Mesendoderm (in vitro differentiated cells): Measurements from ENCODE around the gene RAB17.

Experiments used
- DNase-seq: peaks from one replicate; pipeline ENCODE4 v3.0.0; 2013
- H2AK5ac ChIP-seq: 2 replicates; pipeline ENCODE4 v1.6.1; 2013; ENCODE audit warnings: low read length, inconsistent platforms
- H2BK120ac ChIP-seq: 2 replicates; pipeline ENCODE4 v1.6.1; 2013; ENCODE audit warnings: low read depth, mild to moderate bottlenecking, low read length, moderate library complexity, mixed read lengths
- H2BK15ac ChIP-seq: replicated peaks from 2 replicates; pipeline ENCODE4 v1.6.1; 2013; ENCODE audit warnings: low read depth, mild to moderate bottlenecking, moderate library complexity
- H2BK5ac ChIP-seq: 2 replicates; pipeline ENCODE4 v1.6.1; 2013; ENCODE audit warnings: low read length, inconsistent platforms
- H3K18ac ChIP-seq: 2 replicates; pipeline ENCODE4 v1.6.1; 2013; ENCODE audit warnings: mild to moderate bottlenecking, low read length, mixed read lengths
- H3K23ac ChIP-seq: one replicate; pipeline ENCODE4 v1.6.1; 2013; ENCODE audit warnings: low read length
- H3K27ac ChIP-seq: 2 replicates; pipeline ENCODE4 v1.5.1; 2013; ENCODE audit warnings: low read depth, mild to moderate bottlenecking, inconsistent platforms, low read length, moderate library complexity
- H3K27me3 ChIP-seq: 2 replicates; pipeline ENCODE4 v1.6.1; 2013; ENCODE audit warnings: low read length, control low read depth, mild to moderate bottlenecking, inconsistent platforms; ENCODE audit not compliant: insufficient read depth, poor library complexity
- H3K36me3 ChIP-seq: 2 replicates; pipeline ENCODE4 v1.6.1; 2013; ENCODE audit warnings: low read length, inconsistent platforms; ENCODE audit not compliant: control insufficient read depth, insufficient read depth
- H3K4ac ChIP-seq: one replicate; pipeline ENCODE4 v1.6.1; 2013; ENCODE audit warnings: low read depth, mild to moderate bottlenecking, low read length, moderate library complexity
- H3K4me1 ChIP-seq: 2 replicates; pipeline ENCODE4 v1.6.1; 2013; ENCODE audit warnings: low read depth, low read length, inconsistent platforms; ENCODE audit not compliant: control insufficient read depth
- H3K4me2 ChIP-seq: 2 replicates; pipeline ENCODE4 v1.6.1; 2013; ENCODE audit warnings: low read length
- H3K4me3 ChIP-seq: 2 replicates; pipeline ENCODE4 v1.5.1; 2013; ENCODE audit warnings: mild to moderate bottlenecking, low read length
- H3K56ac ChIP-seq: one replicate; pipeline ENCODE4 v1.6.1; 2013; ENCODE audit warnings: low read length
- H3K79me1 ChIP-seq: 2 replicates; pipeline ENCODE4 v1.6.1; 2013; ENCODE audit warnings: low read length, inconsistent platforms
- H3K79me2 ChIP-seq: 2 replicates; pipeline ENCODE4 v1.6.1; 2013; ENCODE audit warnings: mild to moderate bottlenecking, low read length; ENCODE audit not compliant: control insufficient read depth, insufficient read depth
- H3K9ac ChIP-seq: 2 replicates; pipeline ENCODE4 v1.6.1; 2013; ENCODE audit warnings: low read length, inconsistent platforms
- H4K5ac ChIP-seq: one replicate; pipeline ENCODE4 v1.6.1; 2013; ENCODE audit warnings: low read length
- H4K8ac ChIP-seq: one replicate; pipeline ENCODE4 v1.6.1; 2013; ENCODE audit warnings: low read depth, mild to moderate bottlenecking, control low read depth, low read length, moderate library complexity
- WGBS: extraction: QIAGEN DNeasy Blood & Tissue Kit; methylation state at CpG from one replicate; pipeline ENCODE4 v1.1.7; 2013; ENCODE audit warnings: low lambda C conversion rate, missing lambda C conversion rate; ENCODE audit not compliant: insufficient coverage; ENCODE audit errors: extremely low coverage; 5-methylcytosine and 5-hydroxymethylcytosine counted together

Gene RAB17

DNA sequence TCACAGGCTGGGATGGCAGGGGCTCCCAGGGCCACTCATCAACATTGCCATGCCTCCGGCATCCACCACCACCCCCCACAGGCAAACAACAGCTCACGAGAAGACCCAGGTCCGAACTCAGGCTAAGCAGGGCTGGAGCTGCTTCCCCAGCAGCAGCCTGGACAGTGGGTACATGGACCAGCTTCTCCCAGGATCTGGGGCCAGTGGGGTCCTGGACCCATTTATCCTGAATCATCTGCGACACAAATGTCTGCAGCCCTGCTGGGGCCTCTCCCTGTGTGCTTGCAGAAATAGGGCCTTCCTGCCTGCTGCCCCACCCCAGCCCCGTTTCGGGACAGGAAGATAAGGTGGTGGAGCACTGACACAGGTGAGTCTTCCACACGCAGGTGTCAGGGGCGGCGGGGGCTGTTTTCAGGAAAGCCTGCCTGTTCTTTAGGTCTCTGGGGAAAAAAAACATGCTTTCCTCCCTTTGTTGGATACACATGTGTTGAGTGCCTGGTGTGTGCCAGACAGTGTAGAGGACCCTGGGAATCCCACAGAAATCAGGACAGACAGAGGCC is 19.7 kb downstream of the RAB17 start:
- no peaks in the 10 kb centered on the region for H3K27me3 ChIP-seq
- DNase-seq: no peak
- H3K23ac ChIP-seq: no peak overlapping the region
- H3K4ac ChIP-seq: no peak overlapping the region
- H2AK5ac ChIP-seq: no peak overlapping the region
- H3K4me1 ChIP-seq: no peaks in the 10 kb centered on the region
- no peak overlapping the region for H2BK15ac ChIP-seq
- no peaks in the 10 kb centered on the region for H3K79me1 ChIP-seq
- H3K56ac ChIP-seq: no peak overlapping the region
- H3K36me3 ChIP-seq: no peaks in the 10 kb centered on the region
- no peak overlapping the region for H3K18ac ChIP-seq
- H4K5ac ChIP-seq: no peak overlapping the region
- no peak overlapping the region for H3K4me3 ChIP-seq
- no peak overlapping the region for H3K4me2 ChIP-seq
- no CpG with 5 or more reads among the region's 9 CpGs for WGBS
- H4K8ac ChIP-seq: no peak overlapping the region
- H3K79me2 ChIP-seq: no peaks in the 10 kb centered on the region
- no peak overlapping the region for H2BK120ac ChIP-seq
- no peak overlapping the region for H3K27ac ChIP-seq
- no peak overlapping the region for H2BK5ac ChIP-seq
- H3K9ac ChIP-seq: no peak overlapping the region

DNA sequence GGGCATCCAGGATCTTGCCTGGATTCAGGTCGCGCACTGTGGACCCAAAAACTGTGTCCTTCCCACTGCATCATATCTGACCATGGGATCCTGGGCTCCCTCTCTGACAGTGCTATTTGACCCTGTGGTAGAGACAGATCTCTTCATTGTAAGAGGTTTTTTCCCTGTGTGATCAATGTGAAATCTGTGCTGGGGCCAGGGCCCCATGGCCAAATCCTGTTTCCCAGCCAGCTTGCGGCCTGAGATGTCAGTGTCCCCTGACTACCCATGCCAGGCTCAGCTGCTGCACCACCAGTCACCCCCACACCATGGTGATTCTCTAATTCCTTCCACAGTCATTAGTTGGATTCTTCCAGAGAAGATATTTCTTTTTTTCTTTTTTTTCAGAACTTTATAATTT is 20.6 kb downstream of the RAB17 start:
- WGBS: no CpG with 5 or more reads among the region's 3 CpGs
- Histone ChIP-seq H3K18ac (no peak overlapping the region), H4K8ac (no peak overlapping the region), H4K5ac (no peak overlapping the region), H2BK5ac (no peak overlapping the region), H3K9ac (no peak overlapping the region), H3K79me2 (no peaks in the 10 kb centered on the region), H3K79me1 (no peaks in the 10 kb centered on the region), H3K56ac (no peak overlapping the region), H3K4ac (no peak overlapping the region), H3K27ac (no peak overlapping the region), H3K4me3 (no peak overlapping the region), H2BK120ac (no peak overlapping the region), H3K23ac (no peak overlapping the region), H3K27me3 (no peaks in the 10 kb centered on the region), H3K4me2 (no peak overlapping the region), H2BK15ac (no peak overlapping the region), H2AK5ac (no peak overlapping the region), H3K36me3 (no peaks in the 10 kb centered on the region), H3K4me1 (no peaks in the 10 kb centered on the region)
- DNase-seq: no peak

DNA sequence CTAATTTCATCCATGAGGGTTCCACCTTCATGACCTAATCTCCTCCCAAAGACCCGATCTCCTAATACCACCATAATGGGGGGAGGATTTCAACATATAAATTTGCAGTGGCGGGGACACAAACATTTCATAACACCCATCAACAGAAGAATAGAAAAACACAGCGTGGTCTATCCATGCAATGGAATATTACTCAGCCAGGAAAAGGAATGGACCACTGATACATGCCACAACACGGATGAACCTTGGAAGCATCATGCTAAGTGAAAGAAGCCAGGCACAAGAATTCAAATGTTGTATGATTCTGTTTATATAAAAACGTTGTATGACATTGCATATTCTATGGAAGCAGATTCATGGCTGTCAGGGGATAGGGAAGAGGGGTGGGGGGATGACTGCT is 21.5 kb downstream of the RAB17 start:
- Histone ChIP-seq H3K79me2 (no peaks in the 10 kb centered on the region), H3K36me3 (no peaks in the 10 kb centered on the region), H3K4me1 (no peaks in the 10 kb centered on the region), H3K79me1 (no peaks in the 10 kb centered on the region), H3K27me3 (no peaks in the 10 kb centered on the region), H3K27ac (no peak overlapping the region), H3K23ac (no peak overlapping the region), H2BK120ac (no peak overlapping the region), H2BK15ac (no peak overlapping the region), H4K8ac (no peak overlapping the region), H3K4me3 (no peak overlapping the region), H3K9ac (no peak overlapping the region), H3K18ac (no peak overlapping the region), H3K56ac (no peak overlapping the region), H3K4ac (no peak overlapping the region), H3K4me2 (no peak overlapping the region), H2BK5ac (no peak overlapping the region), H4K5ac (no peak overlapping the region), H2AK5ac (no peak overlapping the region)
- no peak for DNase-seq
- no CpG with 5 or more reads among the region's 5 CpGs for WGBS

DNA sequence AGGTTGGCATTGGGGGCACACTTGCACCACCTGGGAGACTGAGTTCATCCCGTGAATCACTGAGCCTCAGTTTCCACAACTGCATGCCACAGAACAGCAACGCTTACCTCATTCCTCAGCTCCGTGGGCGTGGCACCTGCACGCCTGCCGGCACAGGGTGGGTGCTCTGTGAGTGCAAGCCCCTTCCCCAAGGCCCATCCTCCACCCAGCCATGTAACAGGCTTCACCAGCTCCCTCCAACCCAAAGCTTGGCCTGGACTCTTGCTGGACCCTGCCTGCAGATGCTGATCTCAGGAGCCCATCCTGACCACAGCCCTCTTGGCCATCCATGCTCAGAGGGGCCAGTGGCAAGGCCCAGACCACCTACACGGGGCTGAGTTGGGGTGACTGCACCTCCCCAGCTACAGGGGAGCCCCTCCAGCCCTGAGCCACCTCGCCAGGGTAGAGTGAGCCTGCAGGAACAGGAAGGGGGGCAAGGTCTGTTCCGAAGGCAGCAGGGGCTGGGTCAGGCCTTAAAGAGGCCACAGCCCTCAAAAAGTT is 22.3 kb downstream of the RAB17 start:
- DNase-seq: no peak
- H3K56ac ChIP-seq: no peak overlapping the region

DNA sequence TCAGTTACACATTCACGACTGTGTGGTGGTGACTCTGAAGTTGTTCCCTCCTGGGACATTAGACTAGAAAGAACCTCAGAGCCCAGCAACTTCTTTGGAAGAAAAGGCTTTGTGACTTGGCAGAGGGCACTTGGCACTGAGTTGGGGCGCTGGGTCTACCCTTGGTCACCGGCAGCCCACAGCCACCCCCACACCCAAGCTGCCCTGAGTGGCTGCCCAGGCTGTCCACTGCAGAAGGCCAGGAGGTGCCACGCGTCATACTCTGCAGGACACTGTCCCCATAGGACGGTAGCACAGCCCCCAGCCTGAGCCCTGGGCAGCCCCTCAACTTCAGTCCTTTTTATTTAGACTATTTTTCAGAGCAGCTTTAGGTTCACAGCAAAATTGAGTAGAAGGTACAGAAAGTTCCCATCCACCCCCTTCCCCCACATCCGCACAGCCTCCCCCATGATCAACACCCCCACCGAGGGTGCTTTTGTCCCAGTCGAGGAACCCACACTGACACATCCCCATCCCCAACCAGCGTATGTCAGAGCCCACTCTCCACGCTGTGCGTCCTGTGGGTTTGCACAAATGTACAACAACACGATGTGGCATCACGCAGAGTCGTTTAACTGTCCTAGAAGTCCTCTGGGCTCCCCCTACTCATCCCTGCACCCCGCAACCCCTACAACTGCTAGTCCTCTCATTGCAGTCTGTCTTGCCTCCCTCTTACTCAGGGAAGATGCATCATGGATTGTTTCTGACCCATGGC is 23.1 kb downstream of the RAB17 start:
- no CpG with 5 or more reads among the region's 16 CpGs for WGBS
- H3K36me3 ChIP-seq: no peaks in the 10 kb centered on the region

More for the DNA sequence above, 22.3 kb downstream of the RAB17 start:
- no peaks in the 10 kb centered on the region for H3K79me2 ChIP-seq
- no peaks in the 10 kb centered on the region for H3K4me1 ChIP-seq
- H3K27me3 ChIP-seq: no peaks in the 10 kb centered on the region
- H2BK15ac ChIP-seq: no peak overlapping the region
- no peak overlapping the region for H3K18ac ChIP-seq
- no peaks in the 10 kb centered on the region for H3K36me3 ChIP-seq
- no peak overlapping the region for H2AK5ac ChIP-seq
- H3K79me1 ChIP-seq: no peaks in the 10 kb centered on the region
- no peak overlapping the region for H3K9ac ChIP-seq
- no CpG with 5 or more reads among the region's 9 CpGs for whole genome bisulfite sequencing
- no peak overlapping the region for H3K23ac ChIP-seq
- no peak overlapping the region for H2BK120ac ChIP-seq
- H4K5ac ChIP-seq: no peak overlapping the region
- no peak overlapping the region for H2BK5ac ChIP-seq
- no peak overlapping the region for H3K4me3 ChIP-seq
- no peak overlapping the region for H4K8ac ChIP-seq
- no peak overlapping the region for H3K4ac ChIP-seq
- no peak overlapping the region for H3K27ac ChIP-seq
- no peak overlapping the region for H3K4me2 ChIP-seq

More for the DNA sequence above, 23.1 kb downstream of the RAB17 start:
- H4K8ac ChIP-seq: no peak overlapping the region
- no peak overlapping the region for H3K23ac ChIP-seq
- H3K79me1 ChIP-seq: no peaks in the 10 kb centered on the region
- no peaks in the 10 kb centered on the region for H3K79me2 ChIP-seq
- no peak overlapping the region for H3K9ac ChIP-seq
- no peak for DNase-seq
- no peak overlapping the region for H4K5ac ChIP-seq
- no peak overlapping the region for H3K4ac ChIP-seq
- H2AK5ac ChIP-seq: no peak overlapping the region
- no peaks in the 10 kb centered on the region for H3K27me3 ChIP-seq
- H3K18ac ChIP-seq: no peak overlapping the region
- no peak overlapping the region for H2BK15ac ChIP-seq
- H2BK5ac ChIP-seq: no peak overlapping the region
- no peak overlapping the region for H3K56ac ChIP-seq
- H3K27ac ChIP-seq: no peak overlapping the region
- no peak overlapping the region for H3K4me3 ChIP-seq
- no peak overlapping the region for H3K4me2 ChIP-seq
- H3K4me1 ChIP-seq: no peaks in the 10 kb centered on the region
- H2BK120ac ChIP-seq: no peak overlapping the region
